Vagina (tissue), 2 donors: ENCODE data around the gene FUT8.

Source experiments
- CTCF ChIP-seq, 3 experiments: fragments of 450-650 bp in 2 of 3; fragments of 200-600 bp in 1 of 3; sonication (generic) in 1 of 3; IDR thresholded peaks; one replicate each; pipeline ENCODE4 v1.5.1; 2017 to 2019; ENCODE audit warnings: antibody characterized with exemption in 3 of 3, mild to moderate bottlenecking in 2 of 3, moderate library complexity in 2 of 3
- POLR2A ChIP-seq, 2 donors: fragments of 450-650 bp; IDR thresholded peaks; one replicate each; pipeline ENCODE4 v1.6.1; 2017; ENCODE audit warnings: antibody characterized with exemption in 2 of 2, mild to moderate bottlenecking in 2 of 2, moderate library complexity in 2 of 2

GRCh38 chr14:65370801-65371248, 41.7 kb upstream of the FUT8 start:
- TF ChIP-seq CTCF (IDR thresholded peaks at IDR 0.05) (no peak), POLR2A (IDR thresholded peaks at IDR 0.05) (no peak)
